Measurements from ENCODE around the gene LYSMD3.

The LYSMD3 gene

DNA sequence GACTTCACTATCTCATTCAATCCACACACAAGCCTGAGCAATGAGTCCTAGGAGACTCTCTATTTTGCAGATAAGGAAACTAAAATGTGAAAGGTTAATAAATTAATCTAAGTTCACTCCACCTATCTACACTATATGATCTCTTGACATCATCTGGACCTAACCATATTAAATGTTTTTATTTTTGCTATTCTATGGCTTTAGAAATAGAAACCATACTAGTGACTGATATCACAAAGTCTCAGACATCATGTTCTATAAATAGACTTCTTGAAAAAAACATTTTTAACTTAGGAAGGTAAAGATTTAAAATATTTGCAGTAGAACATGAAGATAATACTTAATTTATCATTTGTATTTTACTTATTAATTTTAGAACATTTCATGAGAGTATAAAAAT lies 19.8 kb upstream of the LYSMD3 start:
- peaks cover 54% of the 10 kb centered on the region for H3K27me3 ChIP-seq (ENCODE audit: control insufficient read depth, low read length)
- H3K4me3 ChIP-seq (ENCODE audit: low read length) = no peak overlapping the region
- H3K79me2 ChIP-seq (ENCODE audit: control insufficient read depth, low read length) = no peaks in the 10 kb centered on the region
- no peak overlapping the region for H3K4me2 ChIP-seq (ENCODE audit: low read length)
- TF ChIP-seq EZH2phosphoT487 (IDR thresholded peaks at IDR 0.05; ENCODE audit: borderline replicate concordance, low read length) = no peak
- TF ChIP-seq, protein P1, sequence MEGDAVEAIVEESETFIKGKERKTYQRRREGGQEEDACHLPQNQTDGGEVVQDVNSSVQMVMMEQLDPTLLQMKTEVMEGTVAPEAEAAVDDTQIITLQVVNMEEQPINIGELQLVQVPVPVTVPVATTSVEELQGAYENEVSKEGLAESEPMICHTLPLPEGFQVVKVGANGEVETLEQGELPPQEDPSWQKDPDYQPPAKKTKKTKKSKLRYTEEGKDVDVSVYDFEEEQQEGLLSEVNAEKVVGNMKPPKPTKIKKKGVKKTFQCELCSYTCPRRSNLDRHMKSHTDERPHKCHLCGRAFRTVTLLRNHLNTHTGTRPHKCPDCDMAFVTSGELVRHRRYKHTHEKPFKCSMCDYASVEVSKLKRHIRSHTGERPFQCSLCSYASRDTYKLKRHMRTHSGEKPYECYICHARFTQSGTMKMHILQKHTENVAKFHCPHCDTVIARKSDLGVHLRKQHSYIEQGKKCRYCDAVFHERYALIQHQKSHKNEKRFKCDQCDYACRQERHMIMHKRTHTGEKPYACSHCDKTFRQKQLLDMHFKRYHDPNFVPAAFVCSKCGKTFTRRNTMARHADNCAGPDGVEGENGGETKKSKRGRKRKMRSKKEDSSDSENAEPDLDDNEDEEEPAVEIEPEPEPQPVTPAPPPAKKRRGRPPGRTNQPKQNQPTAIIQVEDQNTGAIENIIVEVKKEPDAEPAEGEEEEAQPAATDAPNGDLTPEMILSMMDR (IDR thresholded peaks at IDR 0.05; ENCODE audit: low read depth, low read length, poor library complexity, severe bottlenecking) = no peak
- no peaks in the 10 kb centered on the region for H3K9me3 ChIP-seq (ENCODE audit: control insufficient read depth, insufficient read depth, low read length)
- H3K4me1 ChIP-seq (ENCODE audit: control insufficient read depth, low read length) = no peaks in the 10 kb centered on the region
- no peak overlapping the region for H3K27ac ChIP-seq (ENCODE audit: low read depth, low read length)
- H4K20me1 ChIP-seq (ENCODE audit: control insufficient read depth, insufficient read depth, low read depth, low read length) = no peaks in the 10 kb centered on the region
- H3K9me2 ChIP-seq (replicated peaks; ENCODE audit: control insufficient read depth, low read length) = no peaks in the 10 kb centered on the region
- no peaks in the 10 kb centered on the region for H3K36me3 ChIP-seq (ENCODE audit: control insufficient read depth, low read length)
- H3F3A ChIP-seq (ENCODE audit: control insufficient read depth, insufficient read depth) = no peaks in the 10 kb centered on the region

DNA sequence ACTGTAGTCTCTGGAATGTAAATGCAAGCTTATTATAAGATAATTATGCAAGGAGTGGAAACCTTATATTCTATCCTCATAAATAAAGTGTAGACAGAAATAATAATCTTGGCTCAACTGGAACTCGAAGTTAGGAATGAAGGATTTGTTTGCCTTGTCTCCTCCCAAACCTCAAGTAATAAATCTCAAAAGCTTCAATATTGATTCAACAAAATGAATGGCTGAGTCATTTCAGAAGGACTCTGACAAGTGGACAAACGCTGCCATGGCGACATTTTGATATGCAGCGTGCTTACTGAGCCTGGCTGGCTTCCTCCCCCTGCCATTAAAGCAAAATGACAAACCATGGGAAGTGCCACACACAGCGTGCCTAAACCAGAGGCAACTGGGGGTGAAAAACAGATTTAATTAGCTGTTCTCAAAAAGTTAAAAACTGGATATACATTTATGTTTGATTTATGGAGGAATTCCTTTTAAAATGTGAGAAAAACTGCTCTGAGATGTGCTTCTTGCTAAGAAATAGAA lies 18.7 kb upstream of the LYSMD3 start:
- no peak for TF ChIP-seq EZH2phosphoT487 (IDR thresholded peaks at IDR 0.05; ENCODE audit: borderline replicate concordance, low read length)
- TF ChIP-seq, protein P1 (IDR thresholded peaks at IDR 0.05; ENCODE audit: low read depth, low read length, poor library complexity, severe bottlenecking) = no peak
- no peak overlapping the region for H3K4me3 ChIP-seq (ENCODE audit: low read length)
- H3K9me2 ChIP-seq (replicated peaks; ENCODE audit: control insufficient read depth, low read length) = no peaks in the 10 kb centered on the region
- H4K20me1 ChIP-seq (ENCODE audit: control insufficient read depth, insufficient read depth, low read depth, low read length) = no peaks in the 10 kb centered on the region
- H3K36me3 ChIP-seq (ENCODE audit: control insufficient read depth, low read length) = no peaks in the 10 kb centered on the region
- H3K4me1 ChIP-seq (ENCODE audit: control insufficient read depth, low read length) = no peaks in the 10 kb centered on the region
- H3K79me2 ChIP-seq (ENCODE audit: control insufficient read depth, low read length) = no peaks in the 10 kb centered on the region
- H3K27ac ChIP-seq (ENCODE audit: low read depth, low read length) = no peak overlapping the region
- H3K4me2 ChIP-seq (ENCODE audit: low read length) = no peak overlapping the region
- peaks cover 50% of the 10 kb centered on the region for H3K27me3 ChIP-seq (ENCODE audit: control insufficient read depth, low read length)
- H3K9me3 ChIP-seq (ENCODE audit: control insufficient read depth, insufficient read depth, low read length) = no peaks in the 10 kb centered on the region
- no peaks in the 10 kb centered on the region for H3F3A ChIP-seq (ENCODE audit: control insufficient read depth, insufficient read depth)

DNA sequence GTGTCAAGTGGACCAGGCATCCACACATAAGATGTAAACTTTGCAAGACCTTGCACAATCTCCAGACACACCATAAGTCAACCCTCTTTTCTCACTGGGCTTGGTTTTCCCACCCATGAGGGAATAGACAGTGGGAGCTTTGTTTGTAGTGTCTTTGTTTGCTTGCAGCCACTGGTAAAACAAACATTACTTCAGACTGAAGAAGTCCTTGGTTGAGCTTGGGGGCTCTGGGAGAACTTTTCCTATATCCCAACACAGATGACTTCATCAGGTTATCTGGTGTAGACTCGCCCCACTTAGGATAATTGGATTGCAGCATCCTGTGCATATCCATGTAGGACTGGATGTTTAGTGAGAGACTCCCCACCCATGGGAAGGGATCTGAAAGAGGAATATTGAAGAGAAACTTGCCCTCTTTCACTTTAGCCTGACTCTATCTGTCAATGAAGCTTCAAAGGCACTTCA lies 17.7 kb upstream of the LYSMD3 start:
- no peak overlapping the region for H3K27ac ChIP-seq (ENCODE audit: low read depth, low read length)
- no peak overlapping the region for H3K4me3 ChIP-seq (ENCODE audit: low read length)
- no peak overlapping the region for H3K4me2 ChIP-seq (ENCODE audit: low read length)
- H3K27me3 ChIP-seq (ENCODE audit: control insufficient read depth, low read length) = peaks cover 41% of the 10 kb centered on the region
- no peak for TF ChIP-seq EZH2phosphoT487 (IDR thresholded peaks at IDR 0.05; ENCODE audit: borderline replicate concordance, low read length)
- TF ChIP-seq, protein P1 (IDR thresholded peaks at IDR 0.05; ENCODE audit: low read depth, low read length, poor library complexity, severe bottlenecking) = no peak
- no peaks in the 10 kb centered on the region for H4K20me1 ChIP-seq (ENCODE audit: control insufficient read depth, insufficient read depth, low read depth, low read length)
- no peaks in the 10 kb centered on the region for H3K9me3 ChIP-seq (ENCODE audit: control insufficient read depth, insufficient read depth, low read length)
- H3K9me2 ChIP-seq (replicated peaks; ENCODE audit: control insufficient read depth, low read length) = no peaks in the 10 kb centered on the region
- H3K79me2 ChIP-seq (ENCODE audit: control insufficient read depth, low read length) = no peaks in the 10 kb centered on the region
- H3K4me1 ChIP-seq (ENCODE audit: control insufficient read depth, low read length) = no peaks in the 10 kb centered on the region
- H3K36me3 ChIP-seq (ENCODE audit: control insufficient read depth, low read length) = no peaks in the 10 kb centered on the region
- H3F3A ChIP-seq (ENCODE audit: control insufficient read depth, insufficient read depth) = no peaks in the 10 kb centered on the region

Measured in DOHH2 (cell line).